Smooth muscle cell (in vitro differentiated cells): ENCODE results near the gene IRF5. TPM values are rescaled to one million over a fixed set of nuclear protein-coding genes. Genes with fewer than 3 reads are reported as not detected.
A peak's percentile ranks its signal among the peaks of the same experiment; 100 is the strongest.

Experiments
- DNase-seq: peaks from one replicate; lab custom pipeline; 2025; ENCODE audit not compliant: unreplicated experiment; lab: John Stamatoyannopoulos, UW
- H2AFZ ChIP-seq: fragments of 200-600 bp; sonication (generic); 2 replicates; pipeline ENCODE4 v1.6.0; 2016; ENCODE audit warnings: antibody characterized with exemption, low read depth, mild to moderate bottlenecking
- H3F3A ChIP-seq: fragments of 200-600 bp; sonication (generic); 2 replicates; pipeline ENCODE4 v1.6.0; 2017; ENCODE audit warnings: antibody characterized with exemption, low read depth
- H3K27ac ChIP-seq: fragments of 200-600 bp; sonication (generic); 2 replicates; pipeline ENCODE4 v1.5.1; 2016; ENCODE audit warnings: low read depth, mild to moderate bottlenecking
- H3K27me3 ChIP-seq: fragments of 200-600 bp; sonication (generic); 2 replicates; pipeline ENCODE4 v1.6.1; 2016; ENCODE audit warnings: low read depth, mild to moderate bottlenecking
- H3K36me3 ChIP-seq: fragments of 200-600 bp; sonication (generic); 2 replicates; pipeline ENCODE4 v1.5.1; 2016; ENCODE audit warnings: low read depth
- H3K4me1 ChIP-seq: fragments of 200-600 bp; sonication (generic); 2 replicates; pipeline ENCODE4 v1.5.1; 2016; ENCODE audit warnings: low read depth
- H3K4me2 ChIP-seq: fragments of 200-600 bp; sonication (generic); 2 replicates; pipeline ENCODE4 v1.6.0; 2016; ENCODE audit warnings: mild to moderate bottlenecking
- H3K4me3 ChIP-seq: fragments of 200-600 bp; sonication (generic); 2 replicates; pipeline ENCODE4 v1.5.1; 2016; ENCODE audit warnings: mild to moderate bottlenecking
- H3K79me2 ChIP-seq: fragments of 200-600 bp; sonication (generic); 2 replicates; pipeline ENCODE4 v1.6.0; 2016; ENCODE audit warnings: low read depth, mild to moderate bottlenecking
- H3K9ac ChIP-seq: fragments of 200-600 bp; sonication (generic); 2 replicates; pipeline ENCODE4 v1.6.0; 2016; ENCODE audit warnings: low read depth
- H3K9me3 ChIP-seq: fragments of 200-600 bp; sonication (generic); replicated peaks from 2 replicates; pipeline ENCODE4 v1.5.1; 2016; ENCODE audit warnings: low read depth
- H4K20me1 ChIP-seq: fragments of 200-600 bp; sonication (generic); 2 replicates; pipeline ENCODE4 v1.6.0; 2016; ENCODE audit warnings: low read depth
- WGBS: methylation state at CpG from one replicate; pipeline ENCODE4 v1.1.7; 2016; ENCODE audit warnings: low lambda C conversion rate; 5-methylcytosine and 5-hydroxymethylcytosine counted together
- polyA plus RNA-seq: library from polyadenylated mRNA; unstranded; fragments of >200 nt; fragmentation: Nextera tagmentation; extraction: Ambion mirVana; gene quantifications from 2 replicates; pipeline ENCODE4 v1.2.1, GENCODE V29; 2016
- total RNA-seq: library from RNA; depleted of rRNA; stranded (reverse); fragments of >200 nt; gene quantifications from 2 replicates; pipeline ENCODE4 v1.2.3, GENCODE V29; 2014
- TF ChIP-seq, protein P1 (sequence below): fragments of 200-600 bp; sonication (generic); IDR thresholded peaks from 2 replicates; pipeline ENCODE4 v1.5.1; 2017; ENCODE audit warnings: borderline replicate concordance, mild to moderate bottlenecking, antibody characterized with exemption; ENCODE audit not compliant: insufficient read depth, poor library complexity, severe bottlenecking

IRF5 gene
- total and polyA plus RNA-seq, 2 experiments from 2014 or later = 0.35 to 0.76 TPM

GRCh38 chr7:128915271-128915819 is 22.4 kb upstream of the IRF5 start:
- H3K4me2 ChIP-seq = peak overlapping the region; percentile 75
- H3K27ac ChIP-seq = no peak overlapping the region
- TF ChIP-seq, protein P1, sequence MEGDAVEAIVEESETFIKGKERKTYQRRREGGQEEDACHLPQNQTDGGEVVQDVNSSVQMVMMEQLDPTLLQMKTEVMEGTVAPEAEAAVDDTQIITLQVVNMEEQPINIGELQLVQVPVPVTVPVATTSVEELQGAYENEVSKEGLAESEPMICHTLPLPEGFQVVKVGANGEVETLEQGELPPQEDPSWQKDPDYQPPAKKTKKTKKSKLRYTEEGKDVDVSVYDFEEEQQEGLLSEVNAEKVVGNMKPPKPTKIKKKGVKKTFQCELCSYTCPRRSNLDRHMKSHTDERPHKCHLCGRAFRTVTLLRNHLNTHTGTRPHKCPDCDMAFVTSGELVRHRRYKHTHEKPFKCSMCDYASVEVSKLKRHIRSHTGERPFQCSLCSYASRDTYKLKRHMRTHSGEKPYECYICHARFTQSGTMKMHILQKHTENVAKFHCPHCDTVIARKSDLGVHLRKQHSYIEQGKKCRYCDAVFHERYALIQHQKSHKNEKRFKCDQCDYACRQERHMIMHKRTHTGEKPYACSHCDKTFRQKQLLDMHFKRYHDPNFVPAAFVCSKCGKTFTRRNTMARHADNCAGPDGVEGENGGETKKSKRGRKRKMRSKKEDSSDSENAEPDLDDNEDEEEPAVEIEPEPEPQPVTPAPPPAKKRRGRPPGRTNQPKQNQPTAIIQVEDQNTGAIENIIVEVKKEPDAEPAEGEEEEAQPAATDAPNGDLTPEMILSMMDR = no peak
- H3K4me3 ChIP-seq = no peak overlapping the region
- WGBS = 12% methylated on average over 28 of the region's 34 CpGs
- H3K9ac ChIP-seq = no peak overlapping the region
- no peaks in the 10 kb centered on the region for H3K79me2 ChIP-seq
- no peaks in the 10 kb centered on the region for H4K20me1 ChIP-seq
- peaks cover 58% of the 10 kb centered on the region for H3K27me3 ChIP-seq
- H2AFZ ChIP-seq = no peak overlapping the region
- peaks cover 12% of the 10 kb centered on the region for H3K4me1 ChIP-seq
- no peak for DNase-seq
- H3F3A ChIP-seq = no peaks in the 10 kb centered on the region
- no peaks in the 10 kb centered on the region for H3K9me3 ChIP-seq
- H3K36me3 ChIP-seq = no peaks in the 10 kb centered on the region

DNA sequence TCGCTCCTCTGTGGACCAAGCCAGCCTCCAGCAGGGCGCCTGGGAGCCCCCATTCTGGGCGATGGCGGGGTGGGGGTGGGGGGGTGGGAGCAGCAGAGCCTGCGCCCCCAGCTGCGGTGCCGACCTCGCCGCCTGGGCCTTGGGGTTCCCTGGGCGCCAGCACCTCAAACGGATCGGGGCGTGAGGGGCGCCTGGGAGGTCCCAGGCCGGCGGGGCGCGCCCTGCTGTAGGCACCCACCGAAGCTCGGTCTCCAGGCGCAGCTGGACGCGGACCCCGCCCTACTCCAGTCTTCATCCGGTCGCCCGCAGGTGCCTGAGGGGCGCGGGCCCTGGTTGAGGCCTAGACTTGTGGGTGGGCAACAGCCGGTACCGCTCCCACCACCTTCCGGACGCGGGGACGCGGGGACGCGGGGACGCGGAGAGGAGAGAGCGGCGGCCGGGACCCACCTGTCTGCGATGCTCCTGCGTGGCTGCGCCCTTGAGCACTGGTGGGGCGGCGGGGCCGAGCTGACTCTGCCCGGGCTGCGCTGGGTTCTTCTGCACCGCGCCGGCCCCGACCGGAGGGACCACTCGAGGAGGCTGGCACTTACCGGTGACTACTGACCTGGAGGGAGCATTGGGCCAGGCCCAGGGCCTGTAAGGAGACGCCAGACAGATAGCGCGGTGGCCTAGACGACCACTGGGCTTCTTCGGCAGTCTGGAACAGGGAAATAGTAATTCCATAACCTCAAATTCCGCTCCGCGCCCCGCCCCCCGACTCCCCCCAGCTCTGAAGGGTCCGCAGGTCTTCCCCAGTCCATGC is 21.7 kb upstream of the IRF5 start:
- Histone ChIP-seq H3K79me2 (no peaks in the 10 kb centered on the region), H2AFZ (no peak overlapping the region), H3F3A (no peaks in the 10 kb centered on the region), H3K4me3 (no peak overlapping the region), H3K4me1 (peaks cover 8% of the 10 kb centered on the region), H3K27me3 (peaks cover 65% of the 10 kb centered on the region), H3K27ac (no peak overlapping the region), H4K20me1 (no peaks in the 10 kb centered on the region), H3K9ac (no peak overlapping the region), H3K36me3 (no peaks in the 10 kb centered on the region), H3K4me2 (peak overlapping the region; percentile 75), H3K9me3 (no peaks in the 10 kb centered on the region)
- no peak for DNase-seq
- TF ChIP-seq, protein P1 = no peak
- WGBS = 27% methylated on average over 59 of the region's 69 CpGs

- Histone ChIP-seq H3K36me3 (no peaks in the 10 kb centered on the region), H3K9me3 (no peaks in the 10 kb centered on the region), H3K4me2 (no peak overlapping the region), H3K4me1 (peaks cover 4% of the 10 kb centered on the region), H3K27ac (no peak overlapping the region), H3K4me3 (no peak overlapping the region), H3K27me3 (peaks cover 68% of the 10 kb centered on the region), H4K20me1 (no peaks in the 10 kb centered on the region), H2AFZ (no peak overlapping the region), H3K9ac (no peak overlapping the region), H3K79me2 (no peaks in the 10 kb centered on the region), H3F3A (no peaks in the 10 kb centered on the region)
- 92% methylated on average over 7 of the region's 7 CpGs for WGBS
- TF ChIP-seq, protein P1 = no peak
- no peak for DNase-seq
These were observed 21.1 kb upstream of the IRF5 start for GRCh38 chr7:128916643-128916915.

- Histone ChIP-seq H3K4me2 (no peak overlapping the region), H3K79me2 (no peaks in the 10 kb centered on the region), H3K36me3 (no peaks in the 10 kb centered on the region), H3K27ac (no peak overlapping the region), H3K4me3 (no peak overlapping the region), H3F3A (no peaks in the 10 kb centered on the region), H2AFZ (no peak overlapping the region), H3K4me1 (peaks cover 4% of the 10 kb centered on the region), H4K20me1 (no peaks in the 10 kb centered on the region), H3K9me3 (no peaks in the 10 kb centered on the region), H3K27me3 (peaks cover 68% of the 10 kb centered on the region), H3K9ac (no peak overlapping the region)
- WGBS = 89% methylated on average over 2 of the region's 2 CpGs
- TF ChIP-seq, protein P1 = no peak
- no peak for DNase-seq
These were observed 20.6 kb upstream of the IRF5 start for GRCh38 chr7:128917122-128917521.
